IPS DF 4.7 (cell line): ENCODE data around the gene WDR82.

Experiments used
- DNase-seq: peaks from one replicate; pipeline ENCODE4 v3.0.0-alpha.2; 2013; ENCODE audit warnings: low spot score; ENCODE audit errors: extremely low read depth

WDR82 gene

DNA sequence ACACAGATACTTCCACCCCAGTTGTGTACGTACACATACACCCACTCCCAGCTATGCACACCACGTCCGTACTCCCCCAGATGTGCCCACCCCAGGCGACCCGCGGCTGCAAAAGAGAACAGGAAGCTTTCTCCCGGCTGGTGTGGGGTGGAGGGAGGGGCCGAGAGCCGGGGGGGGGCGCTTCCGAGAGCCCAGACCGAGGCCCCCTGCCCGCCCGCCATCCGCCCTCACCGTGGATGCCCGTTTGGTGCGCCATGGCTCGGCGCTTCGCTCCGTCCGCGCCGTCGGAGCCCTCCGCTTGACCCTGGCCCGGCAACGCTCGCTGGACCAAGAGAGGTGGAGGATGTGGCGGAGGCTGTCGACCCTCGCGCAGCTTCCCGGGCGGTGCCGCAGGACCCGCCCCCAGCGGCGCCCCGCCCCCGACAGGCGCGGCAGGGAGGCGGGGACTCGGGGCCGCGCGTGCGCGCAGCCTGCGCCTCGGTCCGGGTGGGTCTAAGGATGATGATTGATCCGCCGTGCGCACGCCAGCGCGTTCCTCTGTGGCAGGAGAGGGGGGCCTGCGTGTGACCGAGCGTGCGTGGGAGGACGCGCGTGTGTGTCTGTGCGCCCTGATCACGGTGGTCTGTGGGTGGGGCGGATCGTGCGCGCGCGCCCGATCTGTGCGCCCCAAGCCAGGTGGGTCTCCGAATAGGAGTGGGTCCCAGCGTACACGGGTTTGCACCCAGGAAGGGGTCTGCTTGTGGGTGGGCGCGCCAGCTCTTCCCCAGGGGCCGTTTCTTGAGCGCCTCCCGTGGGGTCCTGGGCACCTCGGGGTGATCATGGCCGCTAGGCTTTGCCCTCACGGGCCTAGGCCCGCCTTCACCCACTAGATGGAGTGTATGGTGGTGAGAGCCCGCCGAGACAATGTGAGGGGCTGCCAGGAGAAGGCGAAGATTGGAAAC is 39.4 kb downstream of the WDR82 start, which contains the start of gene TWF2:
Gene TWF2 (minus strand): TSS at position 398 of the 941 bp plus-strand sequence. CDS start 142 bp downstream, at position 256.
- DNase-seq, result no peak

DNA sequence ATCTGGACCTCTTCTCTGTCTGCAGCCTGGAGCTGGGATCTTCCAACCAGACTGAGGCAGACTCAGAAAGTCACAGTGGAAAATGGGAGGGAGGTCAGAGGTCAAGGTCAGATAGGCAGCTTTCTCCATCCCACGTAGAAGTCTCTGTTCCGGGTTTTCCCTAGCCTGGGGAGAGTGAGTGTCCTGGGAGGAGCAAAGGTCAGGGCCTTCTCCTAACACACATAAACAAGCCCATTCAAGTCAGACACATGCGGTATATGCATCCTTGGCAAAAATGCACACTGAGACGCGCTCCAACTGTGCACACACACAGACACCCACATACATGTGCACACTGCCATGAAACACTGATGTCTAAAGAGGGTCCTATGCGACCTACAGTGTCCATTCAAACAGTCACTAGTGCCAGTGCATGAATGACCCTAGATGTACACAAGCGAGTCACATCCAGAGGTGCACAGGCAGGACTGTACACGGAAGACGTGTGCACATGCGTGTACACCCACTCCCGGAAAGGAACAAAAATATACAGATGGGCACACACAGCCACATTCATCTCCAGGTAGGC is 40.2 kb downstream of the WDR82 start:
- DNase-seq, result no peak

DNA sequence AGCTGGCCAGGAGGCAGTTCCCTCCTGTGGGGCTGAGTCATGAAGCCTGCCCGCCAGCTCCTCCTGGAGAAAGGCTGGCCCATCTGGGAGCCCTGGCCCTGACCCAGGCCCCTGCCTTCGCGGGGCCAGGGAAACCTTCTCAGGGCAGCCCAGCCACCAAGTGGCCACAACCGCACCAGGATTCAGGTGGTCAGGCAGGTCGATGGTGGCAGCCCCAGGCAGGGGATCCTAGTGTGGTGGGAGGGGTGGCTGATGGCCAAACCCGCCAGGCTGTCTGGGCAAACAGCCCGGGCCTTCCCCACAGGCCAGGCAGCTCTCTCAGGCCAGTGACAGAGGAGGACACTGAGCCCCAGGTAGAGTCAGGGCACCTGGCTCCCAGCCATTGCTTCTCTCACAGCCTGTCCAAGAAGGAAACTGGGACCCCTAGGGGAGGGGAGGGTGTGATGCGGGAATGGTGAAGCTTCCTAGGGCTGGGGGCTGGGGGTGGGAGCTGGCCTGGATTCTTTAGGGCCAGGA is 40.7 kb downstream of the WDR82 start:
- no peak for DNase-seq

DNA sequence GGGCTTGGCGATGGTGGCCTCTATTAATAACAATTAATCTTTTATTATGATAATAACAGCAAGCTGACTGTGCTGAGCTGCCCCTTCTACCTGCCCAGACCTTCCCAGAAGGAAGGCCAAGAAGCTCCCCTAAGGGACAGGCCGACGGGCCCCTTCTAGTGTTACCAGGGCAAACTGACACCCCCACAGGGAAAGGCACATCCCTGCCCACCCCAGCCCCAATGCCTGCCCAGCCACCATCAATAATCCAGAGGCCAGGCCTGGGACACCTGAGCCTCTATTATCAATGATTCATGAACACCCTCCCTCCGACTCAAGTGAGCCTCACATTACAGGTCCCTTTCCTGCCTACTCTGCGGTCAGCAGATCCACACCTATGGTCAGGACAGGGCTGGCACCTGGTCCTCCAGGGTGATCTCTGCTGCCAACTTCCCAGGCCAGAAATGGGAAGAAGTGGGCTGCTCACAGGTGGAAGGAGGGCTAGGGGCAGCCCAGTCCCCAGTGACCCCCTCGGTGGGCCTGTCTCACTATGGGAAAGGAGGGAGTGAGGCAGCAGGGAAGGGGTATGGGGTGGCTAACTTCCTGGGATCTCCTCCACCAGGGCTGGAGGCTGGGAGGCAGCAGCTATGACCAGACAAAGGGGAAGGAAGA is 41.3 kb downstream of the WDR82 start:
- DNase-seq, result no peak

DNA sequence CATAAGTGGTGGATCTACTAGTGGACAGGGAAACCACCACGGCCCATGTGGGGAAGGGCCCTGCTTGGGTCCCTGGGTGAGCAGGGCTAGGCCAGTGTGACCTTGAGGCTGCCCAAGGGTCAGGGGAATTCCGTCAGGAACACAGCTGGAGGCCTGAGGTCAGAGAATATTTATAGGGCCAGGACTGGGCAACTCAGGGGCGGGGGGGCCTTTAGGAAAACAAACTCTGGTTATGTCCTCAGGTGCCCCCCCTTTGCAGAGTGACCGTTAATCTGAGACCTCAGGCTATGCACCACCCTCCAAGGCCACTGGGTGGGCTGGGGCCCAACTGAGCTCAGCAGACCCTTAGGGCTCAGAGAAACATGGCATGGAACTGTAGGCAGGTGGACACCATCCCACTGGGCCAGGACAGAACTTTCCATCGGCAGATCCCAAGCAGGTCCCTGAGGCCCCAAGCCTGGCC is 42.0 kb downstream of the WDR82 start:
- DNase-seq, result no peak

DNA sequence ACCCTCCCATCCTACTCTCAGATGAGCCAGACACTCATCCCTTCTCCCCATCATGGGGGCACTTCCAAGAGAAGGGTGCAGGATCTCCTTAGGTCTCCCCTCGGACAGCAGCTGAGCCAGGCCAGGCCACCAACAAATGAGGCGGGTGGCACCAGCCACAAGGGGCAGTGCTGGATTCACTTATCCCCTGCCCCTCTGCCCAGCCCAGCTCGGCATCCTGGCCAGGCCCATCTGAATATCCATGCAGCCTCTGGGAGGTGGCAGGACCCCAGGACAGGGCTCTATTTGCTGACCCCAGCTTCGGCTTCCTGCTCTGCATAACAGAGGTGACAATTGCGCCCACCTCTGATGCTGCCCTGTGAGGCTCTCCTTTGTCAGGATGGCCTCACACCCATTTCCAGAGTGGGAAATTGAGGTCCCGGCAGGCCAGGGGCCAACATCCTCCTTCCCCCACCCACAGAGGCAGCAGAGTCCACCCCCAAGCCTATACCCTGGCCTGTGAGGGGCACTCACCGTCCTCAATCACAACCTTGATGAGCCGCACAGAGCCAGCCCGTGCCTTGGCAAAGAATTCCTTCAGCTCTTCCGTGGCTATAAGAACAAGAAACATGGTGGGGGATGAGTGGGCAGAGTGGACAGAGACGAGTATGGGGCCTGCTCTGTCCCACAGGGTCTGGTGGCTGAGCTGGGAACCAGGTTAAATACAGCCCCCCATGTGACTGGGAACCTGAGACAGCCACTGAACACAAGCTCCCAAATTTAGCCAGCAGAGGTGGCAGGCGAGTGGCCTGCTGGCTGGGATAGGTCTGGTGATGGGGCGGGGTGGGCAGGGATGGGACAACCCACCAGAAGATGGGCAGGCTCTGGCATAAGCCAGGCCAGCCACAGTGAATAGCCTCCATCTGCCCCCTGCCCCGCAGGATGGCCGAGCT is 43.7 kb downstream of the WDR82 start:
- no peak for DNase-seq

DNA sequence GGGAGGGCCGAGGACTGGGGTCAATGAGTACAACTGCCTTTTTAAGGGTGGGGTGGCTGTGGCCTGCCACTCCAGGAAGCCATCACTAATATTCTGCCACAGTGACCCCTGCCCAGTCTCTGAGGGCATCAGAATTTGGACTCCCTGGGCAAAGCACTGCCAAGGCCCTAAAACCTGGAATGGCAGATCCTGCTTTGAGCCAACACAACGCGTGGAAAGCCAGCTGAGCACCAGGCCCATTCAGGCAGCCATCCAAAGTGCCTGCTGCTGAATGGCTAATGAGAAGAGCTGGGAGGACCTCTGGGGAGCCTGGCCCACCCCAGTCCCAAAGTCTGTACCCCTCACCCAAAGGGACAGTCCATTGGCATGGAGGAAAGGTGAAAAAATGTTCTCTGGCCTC is 44.5 kb downstream of the WDR82 start:
- no peak for DNase-seq

DNA sequence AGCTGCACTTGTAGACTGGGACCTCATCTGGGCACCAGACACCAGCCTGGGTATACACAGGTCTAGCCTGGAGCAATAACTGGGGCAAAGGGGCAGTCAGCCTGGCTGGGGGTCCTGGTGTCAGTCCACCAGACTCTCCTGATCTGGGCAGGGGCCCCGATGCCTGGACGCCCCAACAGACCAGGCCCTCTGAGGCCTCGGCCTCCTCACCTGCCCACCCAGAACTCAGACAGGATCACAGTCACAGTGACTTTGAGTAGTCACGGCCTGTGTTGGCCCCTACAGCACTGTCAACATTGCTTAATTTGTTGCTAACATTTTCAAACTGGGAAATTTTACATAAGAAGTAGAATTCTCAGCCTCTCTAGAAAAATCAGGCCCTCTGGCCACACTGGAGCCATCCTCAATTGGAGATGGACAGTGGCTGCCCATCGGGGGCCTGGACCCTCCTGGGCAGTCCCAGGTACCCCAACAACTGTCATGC is 45.3 kb downstream of the WDR82 start:
- DNase-seq, result no peak

DNA sequence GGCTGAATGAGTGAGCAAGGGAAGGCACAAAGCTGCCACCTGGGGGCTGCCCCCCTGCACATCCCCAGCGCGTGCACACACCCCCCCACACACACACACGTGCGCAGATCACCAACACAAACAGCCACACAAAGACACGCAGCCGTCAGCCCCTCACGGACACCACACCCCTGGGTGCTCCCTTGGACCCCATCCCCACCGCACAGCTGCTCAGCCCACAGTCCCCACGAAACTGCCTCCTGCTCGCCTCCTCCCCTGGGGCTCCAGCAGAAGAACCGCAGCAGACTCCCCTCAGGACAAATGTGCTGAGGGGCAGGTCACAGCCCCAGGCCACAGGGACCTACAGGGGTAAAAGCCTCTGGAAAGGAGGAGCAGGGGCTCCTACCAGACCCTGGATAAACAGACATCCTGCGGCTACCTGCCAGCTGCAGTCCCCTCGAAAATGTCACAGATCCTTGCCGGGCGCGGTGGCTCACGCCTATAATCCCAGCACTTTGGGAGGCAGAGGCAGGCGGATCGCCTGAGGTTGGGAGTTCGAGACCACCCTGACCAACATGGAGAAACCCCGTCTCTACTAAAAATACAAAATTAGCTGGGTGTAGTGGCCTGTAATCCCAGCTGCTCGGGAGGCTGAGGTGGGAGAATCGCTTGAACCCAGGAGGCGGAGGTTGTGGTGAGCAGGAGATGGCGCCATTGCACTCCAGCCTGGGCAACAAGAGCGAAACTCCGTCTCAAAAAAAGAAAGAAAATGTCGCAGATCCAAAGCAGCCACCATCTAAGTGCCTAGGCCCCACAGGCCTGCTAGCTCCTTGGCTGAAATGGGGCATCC is 46.0 kb downstream of the WDR82 start:
- no peak for DNase-seq

DNA sequence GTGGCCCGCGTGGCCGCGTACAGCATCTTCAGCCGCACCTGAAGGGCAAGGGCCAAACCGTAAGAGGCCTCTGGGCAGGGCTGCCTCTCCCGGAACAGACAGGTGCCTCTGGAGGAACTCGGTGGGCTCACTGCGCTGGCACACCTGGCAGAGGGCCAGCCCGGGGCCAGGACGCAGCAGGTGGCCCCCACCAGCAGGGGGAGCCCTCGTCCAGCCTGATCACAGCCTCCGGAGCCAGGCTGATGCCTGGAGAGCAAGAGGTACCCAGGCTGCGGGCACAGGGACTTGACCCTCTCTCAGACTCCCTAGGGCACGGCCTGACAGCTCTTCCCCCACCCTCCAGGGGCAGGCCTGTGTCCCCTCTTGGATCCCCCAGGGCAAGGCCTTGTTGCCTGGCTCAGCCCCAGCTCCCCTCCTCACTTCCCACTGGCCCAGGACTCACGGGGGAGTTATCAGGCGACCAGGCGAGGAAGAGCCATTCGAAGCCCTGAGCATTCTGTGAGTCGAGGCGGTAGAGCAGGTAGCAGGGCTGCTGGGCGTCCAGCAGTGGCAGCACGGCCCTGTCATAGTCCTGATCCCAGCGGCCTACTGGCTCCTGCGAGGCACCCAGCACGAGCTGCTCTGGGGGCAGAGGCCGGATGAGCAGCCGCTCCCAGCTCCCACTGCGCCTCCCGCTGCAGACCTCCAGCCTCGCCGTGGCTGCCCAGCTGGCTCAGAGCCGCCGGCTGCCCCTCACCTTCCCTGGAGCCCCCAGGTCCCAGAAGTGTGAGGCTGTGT is 46.8 kb downstream of the WDR82 start:
- no peak for DNase-seq

DNA sequence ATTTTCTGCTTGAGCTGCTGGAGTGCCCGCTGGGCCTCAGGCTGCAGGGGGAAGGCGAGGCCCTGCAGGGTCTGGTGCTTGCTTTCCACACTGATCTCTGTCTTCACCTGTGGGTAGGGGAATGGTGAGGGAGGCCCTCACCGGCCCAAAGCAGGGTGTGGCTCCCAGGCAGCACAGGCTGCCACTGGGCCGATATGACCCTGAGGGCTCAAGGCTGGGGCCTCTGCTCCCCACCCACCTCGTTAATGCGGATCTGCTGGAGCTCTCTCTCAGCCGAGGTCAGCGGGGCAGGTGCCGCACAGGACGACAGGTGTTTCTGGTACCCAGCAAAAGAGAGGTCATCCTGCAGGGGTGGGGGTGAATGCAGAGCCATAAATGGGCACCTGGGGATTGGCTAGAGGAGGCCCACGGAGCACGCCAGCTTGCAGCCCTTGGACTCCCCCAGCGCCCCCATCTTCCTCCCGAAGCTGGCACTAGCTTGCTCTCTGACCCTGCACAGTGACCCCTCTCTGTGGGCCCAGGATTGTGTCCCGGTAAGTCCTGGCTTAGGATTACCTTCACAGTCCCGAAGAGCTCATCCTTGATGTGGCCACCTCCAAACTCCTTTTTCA is 47.5 kb downstream of the WDR82 start:
- DNase-seq, result no peak

DNA sequence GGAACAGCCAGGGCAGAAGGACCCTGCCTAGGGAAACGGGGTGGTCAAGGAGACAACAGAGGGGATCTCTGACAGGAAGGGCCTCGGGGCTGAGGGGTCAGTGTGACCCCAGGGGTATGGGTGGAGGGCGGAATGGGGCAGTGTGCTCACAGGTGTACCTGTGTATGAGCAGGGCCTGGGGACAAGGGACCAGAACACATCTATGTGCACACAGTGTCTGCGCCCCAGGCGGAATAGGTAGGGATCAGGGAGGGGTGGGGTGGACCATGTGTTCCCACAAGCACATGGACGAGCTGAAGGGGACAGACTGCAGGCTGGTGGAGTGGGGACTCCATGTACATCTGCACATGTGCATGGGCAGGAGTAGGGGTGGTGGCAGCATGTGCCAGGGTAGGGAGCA is 48.0 kb downstream of the WDR82 start:
- DNase-seq, result no peak

DNA sequence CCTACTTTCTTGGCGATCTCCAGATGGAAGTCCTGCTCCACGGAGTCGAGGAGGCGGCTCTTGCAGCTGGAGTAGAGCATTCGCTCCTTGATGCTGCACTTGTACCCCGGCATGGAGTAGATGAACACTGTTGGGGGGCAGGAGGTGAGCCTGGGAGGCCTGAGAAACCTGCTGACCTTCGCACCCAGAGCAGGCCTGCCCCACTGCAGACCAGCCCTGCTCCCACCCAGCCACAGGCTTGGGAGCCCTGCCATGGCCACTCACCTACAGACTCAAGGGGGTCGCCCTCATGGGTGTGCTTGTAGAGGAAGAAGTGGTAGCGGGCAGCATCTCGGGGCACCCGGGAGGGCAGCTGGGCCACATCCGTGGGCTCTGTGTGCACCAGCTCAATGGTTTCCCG is 48.8 kb downstream of the WDR82 start:
- DNase-seq, result no peak

DNA sequence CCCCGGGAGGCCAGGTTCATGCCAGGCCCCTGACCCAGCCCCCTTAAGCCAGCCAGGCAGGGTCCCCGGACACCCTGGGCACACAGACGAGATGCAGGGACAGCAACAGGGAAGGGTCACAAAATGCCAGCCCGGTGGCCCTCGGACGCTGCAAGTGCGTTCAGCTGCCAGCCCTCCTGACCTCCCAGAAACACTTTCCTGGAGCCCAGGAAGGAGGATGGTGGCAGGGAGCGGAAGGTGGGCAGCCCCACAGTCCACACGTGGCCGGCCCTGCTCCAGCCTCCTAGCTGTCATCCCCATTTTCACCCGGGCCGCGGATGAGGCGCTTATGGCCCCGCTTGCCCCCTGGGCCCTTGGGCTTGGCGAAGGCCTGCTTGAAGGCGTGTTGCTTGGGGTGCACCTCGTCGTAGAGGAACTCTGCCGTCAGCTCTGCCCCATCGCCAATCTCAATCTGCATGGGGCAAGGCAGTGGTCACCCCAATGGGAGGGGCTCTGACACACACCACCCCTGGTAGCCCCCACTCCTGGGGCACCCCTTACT is 49.6 kb downstream of the WDR82 start:
- no peak for DNase-seq

DNA sequence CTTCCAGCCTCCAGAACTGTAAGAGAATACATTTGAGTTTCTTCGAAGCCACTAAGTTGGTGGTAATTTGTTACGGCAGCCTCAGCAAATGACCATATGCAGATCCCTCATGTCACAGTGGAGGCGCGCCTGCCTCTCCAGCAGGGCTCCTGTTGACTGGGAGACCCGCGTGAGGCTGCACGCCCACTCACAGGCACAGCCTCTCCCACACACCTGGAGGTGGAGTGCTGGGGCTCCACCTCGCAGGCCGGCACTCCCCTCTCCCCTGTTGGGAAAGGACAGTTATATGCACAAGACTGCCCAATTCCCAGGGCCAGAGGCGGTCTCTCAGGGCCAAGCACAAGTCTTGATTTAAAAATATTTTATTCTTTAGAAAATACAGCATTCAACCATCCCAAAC is 50.2 kb downstream of the WDR82 start:
- no peak for DNase-seq

DNA sequence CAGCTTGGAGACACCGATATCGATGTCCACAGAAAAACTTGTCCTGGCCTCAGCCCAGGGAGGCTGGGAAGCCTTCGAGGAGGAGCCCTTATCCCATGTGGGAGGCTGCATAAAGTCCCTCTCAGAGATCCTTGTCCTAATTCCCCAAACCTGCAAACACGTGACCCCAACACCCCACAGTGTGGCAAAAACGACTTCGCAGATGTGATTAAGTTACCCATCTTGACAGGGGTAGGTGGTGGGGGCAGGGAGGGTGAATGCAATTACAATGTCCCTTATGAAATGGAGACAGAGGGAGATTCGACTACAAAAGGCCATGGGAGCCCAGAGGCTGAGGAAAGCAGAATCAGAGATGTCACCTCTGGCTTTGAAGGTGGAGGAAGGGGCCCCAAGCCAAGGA is 50.7 kb downstream of the WDR82 start:
- no peak for DNase-seq

DNA sequence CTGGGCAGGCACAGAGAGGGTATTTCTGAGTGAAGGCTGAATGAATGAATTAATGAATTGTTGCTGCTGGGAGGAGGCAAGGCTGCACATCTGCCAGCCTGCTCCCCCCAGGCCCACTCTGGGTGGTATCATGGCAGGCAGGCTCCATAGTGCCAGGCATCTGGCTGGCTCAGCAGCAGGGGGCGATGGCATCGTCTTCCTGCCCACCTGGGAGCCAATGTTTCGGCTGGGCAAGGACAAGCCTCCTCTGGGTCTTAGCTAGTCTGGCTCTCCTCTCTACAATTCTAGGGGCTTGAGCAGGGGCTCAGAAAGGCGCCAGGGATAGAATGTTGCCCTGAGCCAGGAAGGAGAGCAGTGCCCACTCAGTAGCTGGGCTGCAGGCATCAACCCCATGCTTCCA is 51.3 kb downstream of the WDR82 start:
- no peak for DNase-seq

DNA sequence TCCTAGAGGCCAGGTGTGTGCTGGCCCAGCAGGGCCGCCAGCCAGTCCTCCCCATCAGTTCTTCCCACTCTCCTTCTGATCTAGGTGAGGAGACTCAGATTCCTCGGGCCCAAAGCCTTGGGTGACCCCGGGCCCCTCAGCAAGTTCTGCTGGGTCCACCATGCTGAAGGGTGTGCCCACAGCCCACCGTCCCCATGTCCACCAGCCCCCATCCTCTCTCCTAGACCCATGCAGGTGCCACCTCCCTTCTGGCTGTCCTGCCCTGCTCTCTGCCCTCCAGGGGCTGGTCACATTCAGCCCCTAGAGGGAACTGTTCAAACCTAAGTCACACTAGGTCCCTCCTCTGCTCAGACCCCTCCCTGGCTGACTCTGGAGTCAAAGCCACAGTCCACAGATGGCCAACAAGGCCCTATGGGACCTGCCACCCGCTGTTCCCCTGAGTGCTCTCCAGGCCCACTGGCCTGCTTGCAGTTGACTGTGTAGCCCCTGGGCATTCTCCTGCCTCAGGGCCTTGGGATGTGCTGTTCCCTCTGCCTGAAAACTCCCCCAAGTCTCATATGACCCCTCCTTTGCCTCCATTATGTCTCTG is 52.1 kb downstream of the WDR82 start:
- no peak for DNase-seq
